GM12891 (cell line): ENCODE measurements around the gene RP9.

Experiments
- POLR2A ChIP-seq: IDR thresholded peaks from 2 replicates; pipeline ENCODE4 v1.6.1; 2011; ENCODE audit warnings: low read depth, low read length, control low read depth
- POLR2AphosphoS5 ChIP-seq: IDR thresholded peaks from 2 replicates; pipeline ENCODE4 v1.6.1; 2011; ENCODE audit warnings: low read depth, low read length, control low read depth
- POU2F2 ChIP-seq: IDR thresholded peaks from 2 replicates; pipeline ENCODE4 v1.6.1; 2011; ENCODE audit warnings: low read depth, mild to moderate bottlenecking, control low read depth, low read length, moderate library complexity
- SPI1 ChIP-seq: IDR thresholded peaks from 2 replicates; pipeline ENCODE4 v1.6.1; 2011; ENCODE audit warnings: low read depth, low read length, control low read depth
- TAF1 ChIP-seq: IDR thresholded peaks from 2 replicates; pipeline ENCODE4 v1.6.1; 2011; ENCODE audit warnings: low read depth, low read length, control low read depth

DNA sequence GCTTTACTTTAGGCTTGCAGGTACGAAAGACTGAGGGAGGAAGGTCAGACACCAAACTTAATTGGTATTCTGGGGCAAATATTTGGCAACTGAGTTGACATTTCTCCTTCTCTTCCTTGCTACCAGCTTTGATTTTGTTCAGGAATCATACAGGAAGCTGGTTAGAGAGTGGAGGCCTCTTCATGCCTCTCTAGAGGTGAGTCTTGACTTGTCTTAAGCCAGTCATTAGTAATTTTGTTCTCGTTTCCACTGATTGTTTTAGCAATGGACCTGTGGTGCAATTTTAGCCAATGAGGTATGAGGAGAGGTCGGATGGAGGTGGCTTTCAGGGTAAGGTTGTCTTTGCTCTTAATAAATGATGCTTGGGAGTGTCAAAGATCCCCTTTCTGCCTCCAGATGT lies 2.4 kb upstream of the RP9 start:
- no peak for TF ChIP-seq POLR2A
- TF ChIP-seq POLR2AphosphoS5 = no peak
- TF ChIP-seq TAF1 = no peak
- TF ChIP-seq POU2F2 = no peak
- TF ChIP-seq SPI1 = no peak
